Measurements from ENCODE around the gene ZNHIT6. TPM values are rescaled to one million over a fixed set of nuclear protein-coding genes. Genes with fewer than 3 reads are reported as not detected.

Gene ZNHIT6
- total RNA-seq, 1 experiment from 2014 or later = 14.3 TPM

- DNase-seq (ENCODE audit: low spot score) (no peak), ATAC-seq (no peak)
- no peak for TF ChIP-seq CDX4 (CRISPR knock-in tag; IDR thresholded peaks at IDR 0.05; ENCODE audit: borderline replicate concordance)
- no peak for TF ChIP-seq KAT7 (CRISPR knock-in tag; IDR thresholded peaks at IDR 0.05; ENCODE audit: borderline replicate concordance)
- TF ChIP-seq IRF1 (CRISPR knock-in tag; IDR thresholded peaks at IDR 0.05) = no peak
- no peak for TF ChIP-seq STAT6 (CRISPR knock-in tag; conservative IDR thresholded peaks at IDR 0.05; ENCODE audit: low read depth)
- no peak for TF ChIP-seq ETV6 (CRISPR knock-in tag; IDR thresholded peaks at IDR 0.05)
- TF ChIP-seq RORB (CRISPR knock-in tag; IDR thresholded peaks at IDR 0.05) = no peak
- TF ChIP-seq OVOL2 (CRISPR knock-in tag; IDR thresholded peaks at IDR 0.05; ENCODE audit: borderline replicate concordance) = no peak
- no peak for TF ChIP-seq ESRRA (CRISPR knock-in tag; IDR thresholded peaks at IDR 0.05; ENCODE audit: borderline replicate concordance)
- TF ChIP-seq NR3C1 (CRISPR knock-in tag; conservative IDR thresholded peaks at IDR 0.05; ENCODE audit: low read depth) = no peak
- TF ChIP-seq ATF6 (CRISPR knock-in tag; IDR thresholded peaks at IDR 0.05) = no peak
- TF ChIP-seq ZBTB43 (CRISPR knock-in tag; IDR thresholded peaks at IDR 0.05) = no peak
- no peak for TF ChIP-seq FOXK1 (CRISPR knock-in tag; IDR thresholded peaks at IDR 0.05)
- no peak for TF ChIP-seq SOX15 (CRISPR knock-in tag; IDR thresholded peaks at IDR 0.05)
- no peak for TF ChIP-seq FOXP4 (CRISPR knock-in tag; IDR thresholded peaks at IDR 0.05)
- CTCF ChIA-PET = interaction anchor here (1.2 kb wide), 1 partner anchor 22 kb away, joined by 4 read pairs; no protein-coding TSS in a partner anchor
- Mint-ChIP-seq H3K27me3 (ENCODE audit: low read depth) (peaks cover 3% of the 10 kb centered on the region; the same call in 1 of the 2 replicates), H3K4me3 (no peak overlapping the region), H3K9me3 (peaks cover 9% of the 10 kb centered on the region; the same call in 1 of the 2 replicates), H3K4me1 (peaks cover 51% of the 10 kb centered on the region), H3K27ac (no peak overlapping the region), H3K36me3 (no peaks in the 10 kb centered on the region)
- POLR2A ChIA-PET = interaction anchor here (1.2 to 1.4 kb wide), 2 partner anchors 22 to 24 kb away, joined by 3 to 6 read pairs; no protein-coding TSS in a partner anchor
These were observed 105.0 kb downstream of the ZNHIT6 start for GRCh38 chr1:85603086-85603880.

- no peak overlapping the region for H3K4me3 Mint-ChIP-seq
- ChIA-PET POLR2A (no interaction called here), CTCF (no interaction called here)
- no peak overlapping the region for H3K27ac Mint-ChIP-seq
- H3K4me1 Mint-ChIP-seq = peaks cover 51% of the 10 kb centered on the region
- TF ChIP-seq TEAD1 (CRISPR knock-in tag; IDR thresholded peaks at IDR 0.05) = 0 out of 2 replicates have a peak, but pooled peaks have one; percentile 21
- TF ChIP-seq IRF1 (CRISPR knock-in tag; IDR thresholded peaks at IDR 0.05) = no peak
- no peak for TF ChIP-seq ZNF416 (CRISPR knock-in tag; IDR thresholded peaks at IDR 0.05)
- no peak for TF ChIP-seq E2F4 (CRISPR knock-in tag; IDR thresholded peaks at IDR 0.05; ENCODE audit: borderline replicate concordance, low read depth)
- no peak for TF ChIP-seq PRRX2 (CRISPR knock-in tag; IDR thresholded peaks at IDR 0.05)
- TF ChIP-seq HMGA2 (CRISPR knock-in tag; IDR thresholded peaks at IDR 0.05) = no peak
- no peak for TF ChIP-seq NR1H2 (CRISPR knock-in tag; IDR thresholded peaks at IDR 0.05)
- peak; percentile 47 for ATAC-seq
- H3K9me3 Mint-ChIP-seq = peaks cover 9% of the 10 kb centered on the region; the same call in 1 of the 2 replicates
- H3K27me3 Mint-ChIP-seq (ENCODE audit: low read depth) = peaks cover 4% of the 10 kb centered on the region; the same call in 1 of the 2 replicates
- H3K36me3 Mint-ChIP-seq = no peaks in the 10 kb centered on the region
- DNase-seq (ENCODE audit: low spot score) = no peak
These were observed 105.7 kb downstream of the ZNHIT6 start for GRCh38 chr1:85602571-85602970.

Measured in WTC11 (cell line).